GM18868 (cell line): ENCODE data around the gene CAMK2G.

Experiments
- ATAC-seq: cut with Tn5 transposase; IDR thresholded peaks from one replicate; pipeline ENCODE4 v1.9.1; 2021; ENCODE audit warnings: mild to moderate bottlenecking, moderate library complexity; ENCODE audit not compliant: unreplicated experiment

The CAMK2G gene

DNA sequence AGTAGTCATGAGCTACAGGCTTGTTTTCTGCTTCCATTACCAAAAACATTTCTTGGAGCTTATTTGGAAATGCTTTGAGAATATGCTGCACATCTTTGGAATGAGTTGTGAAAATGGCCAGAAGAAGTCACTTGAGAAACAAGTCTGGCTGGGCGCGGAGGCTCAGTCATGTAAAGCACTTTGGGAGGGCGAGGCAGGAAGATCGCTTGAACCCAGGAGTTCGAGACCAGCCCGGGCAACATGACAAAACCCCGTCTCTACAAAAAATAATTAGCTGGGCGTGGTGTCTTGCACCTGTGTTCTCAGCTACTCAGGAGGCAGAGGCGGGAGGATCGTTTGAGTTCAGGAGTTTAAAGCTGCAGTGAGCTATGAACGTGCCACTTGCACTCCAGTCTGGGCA, 93.4 kb downstream of the CAMK2G start:
- ATAC-seq = no peak

- no peak for ATAC-seq
These were observed 94.1 kb downstream of the CAMK2G start for GRCh38 chr10:73780301-73780700.

- ATAC-seq = no peak
These were observed 94.7 kb downstream of the CAMK2G start for GRCh38 chr10:73779539-73780197.

GRCh38 chr10:73779018-73779417, 95.3 kb downstream of the CAMK2G start:
- no peak for ATAC-seq

GRCh38 chr10:73774637-73775036, 99.7 kb downstream of the CAMK2G start:
- no peak for ATAC-seq

GRCh38 chr10:73773152-73773879, 101.0 kb downstream of the CAMK2G start:
- no peak for ATAC-seq

DNA sequence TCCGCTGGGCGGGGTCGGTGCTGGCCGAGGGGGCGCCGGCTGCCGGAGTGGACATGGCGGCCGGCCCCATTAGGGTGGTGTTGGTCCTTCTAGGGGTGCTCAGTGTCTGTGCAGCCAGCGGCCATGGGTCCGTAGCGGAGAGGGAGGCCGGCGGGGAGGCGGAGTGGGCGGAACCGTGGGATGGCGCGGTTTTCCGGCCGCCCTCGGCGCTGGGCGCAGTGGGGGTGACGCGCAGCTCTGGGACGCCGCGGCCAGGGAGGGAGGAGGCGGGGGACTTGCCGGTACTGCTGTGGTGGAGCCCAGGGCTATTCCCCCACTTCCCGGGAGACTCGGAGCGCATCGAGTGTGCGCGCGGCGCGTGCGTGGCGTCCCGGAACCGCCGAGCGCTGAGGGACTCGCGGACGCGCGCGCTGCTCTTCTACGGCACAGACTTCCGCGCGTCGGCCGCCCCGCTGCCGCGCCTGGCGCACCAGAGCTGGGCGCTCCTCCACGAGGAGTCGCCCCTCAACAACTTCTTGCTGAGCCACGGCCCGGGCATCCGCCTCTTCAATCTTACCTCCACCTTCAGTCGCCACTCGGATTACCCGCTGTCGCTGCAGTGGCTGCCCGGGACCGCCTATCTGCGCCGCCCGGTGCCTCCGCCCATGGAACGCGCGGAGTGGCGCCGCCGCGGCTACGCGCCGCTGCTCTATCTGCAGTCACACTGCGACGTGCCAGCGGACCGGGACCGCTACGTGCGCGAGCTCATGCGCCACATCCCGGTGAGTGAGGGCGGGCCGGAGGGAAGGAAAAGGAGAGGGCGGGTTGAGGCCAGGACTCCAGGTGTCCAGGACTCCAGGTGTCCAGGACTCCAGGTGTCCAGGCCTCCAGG, 101.8 kb downstream of the CAMK2G start:
- peak; percentile 73 for ATAC-seq

- ATAC-seq = no peak
These were observed 102.6 kb downstream of the CAMK2G start for GRCh38 chr10:73771722-73772280.

DNA sequence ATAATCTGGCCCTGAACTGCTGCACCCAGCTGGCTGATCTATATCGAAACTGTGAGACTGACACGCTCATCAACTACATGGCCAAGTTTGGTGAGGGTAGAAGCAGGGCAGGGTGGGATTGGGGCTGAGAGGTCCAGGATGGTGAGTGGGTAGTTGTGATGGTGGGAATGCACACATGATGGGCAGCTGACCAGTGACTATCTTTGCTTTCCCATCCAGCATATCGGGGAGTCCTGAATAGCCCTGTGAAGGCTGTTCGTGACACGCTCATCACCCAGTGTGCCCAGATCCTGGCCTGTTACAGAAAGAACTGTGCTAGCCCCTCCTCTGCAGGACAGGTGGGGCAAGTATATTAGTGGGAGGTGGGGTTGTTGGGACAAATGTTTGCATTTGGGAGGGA, 105.0 kb downstream of the CAMK2G start:
- no peak for ATAC-seq

- ATAC-seq = no peak
These were observed 105.5 kb downstream of the CAMK2G start for GRCh38 chr10:73768881-73769280.

- no peak for ATAC-seq
These were observed 109.3 kb downstream of the CAMK2G start for GRCh38 chr10:73765066-73765465.

- no peak for ATAC-seq
These were observed 111.0 kb downstream of the CAMK2G start for GRCh38 chr10:73763343-73763742.

DNA sequence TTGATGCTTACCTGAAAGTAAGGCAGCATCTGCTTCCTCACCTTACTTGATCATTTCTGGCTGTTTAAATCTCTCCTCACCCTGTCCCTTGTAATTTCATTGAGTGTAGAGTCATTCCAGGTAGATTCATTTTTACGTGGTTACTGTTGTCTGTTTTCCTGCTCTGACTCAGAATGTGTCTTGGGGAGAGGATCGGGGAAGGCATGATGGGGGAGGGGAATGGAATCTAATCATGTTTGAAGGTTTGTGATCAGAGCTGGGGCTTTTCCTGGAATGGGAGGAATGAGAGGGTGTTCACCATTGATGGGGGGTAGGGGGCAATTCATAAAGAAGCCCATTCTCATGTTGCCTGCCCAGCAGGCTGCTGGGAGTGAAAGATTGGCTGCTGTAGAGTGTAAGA, 111.4 kb downstream of the CAMK2G start:
- ATAC-seq = no peak
